AG10803 (cell line): Measurements from ENCODE around the gene TRIM59.

Experiments used
- DNase-seq: peaks from one replicate; pipeline ENCODE4 v3.0.0; 2010; ENCODE audit warnings: low read depth
- H3K4me3 ChIP-seq: 2 replicates; pipeline ENCODE4 v1.5.1; 2011; ENCODE audit warnings: mild to moderate bottlenecking, low read length, control low read depth
- CTCF ChIP-seq: conservative IDR thresholded peaks from 2 replicates; pipeline ENCODE4 v1.5.1; 2011; ENCODE audit warnings: mild to moderate bottlenecking, low read length, control low read depth, inconsistent platforms

TRIM59 gene

GRCh38 chr3:160480931-160481330 is 31.3 kb upstream of the TRIM59 start:
- no peak overlapping the region for H3K4me3 ChIP-seq
- DNase-seq = no peak
- no peak for TF ChIP-seq CTCF

- no peak overlapping the region for H3K4me3 ChIP-seq
- DNase-seq = no peak
- no peak for TF ChIP-seq CTCF
Observed at GRCh38 chr3:160479376-160479775, 29.8 kb upstream of the TRIM59 start.

- DNase-seq = peak; percentile 80
- TF ChIP-seq CTCF = no peak
- no peak overlapping the region for H3K4me3 ChIP-seq
Observed at GRCh38 chr3:160478338-160478737, 28.8 kb upstream of the TRIM59 start.

GRCh38 chr3:160477750-160478149 is 28.2 kb upstream of the TRIM59 start:
- TF ChIP-seq CTCF = no peak
- DNase-seq = peak; percentile 31

GRCh38 chr3:160475884-160476283 is 26.3 kb upstream of the TRIM59 start:
- no peak for DNase-seq
- H3K4me3 ChIP-seq = no peak overlapping the region
- TF ChIP-seq CTCF = no peak

More at GRCh38 chr3:160477750-160478149, 28.2 kb upstream of the TRIM59 start:
- no peak overlapping the region for H3K4me3 ChIP-seq

- H3K4me3 ChIP-seq = no peak overlapping the region
- no peak for DNase-seq
- TF ChIP-seq CTCF = no peak
Observed at GRCh38 chr3:160475153-160475552, 25.6 kb upstream of the TRIM59 start.

GRCh38 chr3:160474416-160474838 is 24.8 kb upstream of the TRIM59 start:
- no peak overlapping the region for H3K4me3 ChIP-seq

More at GRCh38 chr3:160474416-160474838, 24.8 kb upstream of the TRIM59 start:
- 0 out of 2 replicates have a peak, but pooled peaks have one; percentile 7 for TF ChIP-seq CTCF
- DNase-seq = peak; percentile 53
